H9 (cell line): ENCODE data around the gene PPP3CA. TPM values are rescaled to one million over a fixed set of nuclear protein-coding genes. Genes with fewer than 3 reads are reported as not detected.

Source experiments
- DNase-seq: peaks from one replicate; pipeline ENCODE4 v3.0.0-alpha.2; 2017
- H2AFZ ChIP-seq: one replicate; pipeline ENCODE4 v1.6.1; 2013; ENCODE audit warnings: mild to moderate bottlenecking, low read length, control low read depth, moderate library complexity
- H2AK5ac ChIP-seq: 2 replicates; pipeline ENCODE4 v1.6.1; 2013; ENCODE audit warnings: low read length, control low read depth, mixed read lengths; ENCODE audit not compliant: insufficient read length
- H2BK120ac ChIP-seq: one replicate; pipeline ENCODE4 v1.6.1; 2013; ENCODE audit warnings: low read depth, mild to moderate bottlenecking, low read length, control low read depth, inconsistent platforms; ENCODE audit not compliant: poor library complexity, severe bottlenecking
- H2BK12ac ChIP-seq: 2 replicates; pipeline ENCODE4 v1.6.1; 2013; ENCODE audit warnings: low read length, control low read depth, mixed read lengths, low read depth; ENCODE audit not compliant: insufficient read length
- H2BK15ac ChIP-seq: 2 replicates; pipeline ENCODE4 v1.6.1; 2013; ENCODE audit warnings: low read depth, low read length, control low read depth
- H2BK20ac ChIP-seq: one replicate; pipeline ENCODE4 v1.6.1; 2013; ENCODE audit warnings: low read depth, mild to moderate bottlenecking, low read length, control low read depth, inconsistent platforms; ENCODE audit not compliant: poor library complexity, severe bottlenecking
- H2BK5ac ChIP-seq: 2 replicates; pipeline ENCODE4 v1.6.1; 2013; ENCODE audit warnings: low read length, control low read depth, mixed read lengths; ENCODE audit not compliant: insufficient read length
- H3K14ac ChIP-seq: 2 replicates; pipeline ENCODE4 v1.6.1; 2013; ENCODE audit warnings: low read length, control low read depth; ENCODE audit not compliant: insufficient read depth
- H3K18ac ChIP-seq: 2 replicates; pipeline ENCODE4 v1.6.1; 2013; ENCODE audit warnings: low read depth, mild to moderate bottlenecking, mixed read lengths, low read length, control low read depth; ENCODE audit not compliant: insufficient read length
- H3K23ac ChIP-seq: 2 replicates; pipeline ENCODE4 v1.6.1; 2013; ENCODE audit warnings: low read length, control low read depth, mixed read lengths, low read depth; ENCODE audit not compliant: insufficient read length
- H3K23me2 ChIP-seq: 2 replicates; pipeline ENCODE4 v1.6.1; 2013; ENCODE audit warnings: low read depth, mild to moderate bottlenecking, mixed read lengths, low read length, control low read depth; ENCODE audit not compliant: insufficient read length, poor library complexity, severe bottlenecking
- H3K27ac ChIP-seq: 2 replicates; pipeline ENCODE4 v1.5.1; 2013; ENCODE audit warnings: low read length, control low read depth, mixed read lengths, low read depth; ENCODE audit not compliant: insufficient read length
- H3K27me3 ChIP-seq: 2 replicates; pipeline ENCODE4 v1.6.1; 2013; ENCODE audit warnings: low read length, control low read depth, inconsistent platforms; ENCODE audit not compliant: insufficient read depth
- H3K4ac ChIP-seq: 2 replicates; pipeline ENCODE4 v1.6.1; 2013; ENCODE audit warnings: low read depth, mild to moderate bottlenecking, control low read depth, inconsistent platforms, low read length, moderate library complexity
- H3K4me1 ChIP-seq: 2 replicates; pipeline ENCODE4 v1.6.1; 2013; ENCODE audit warnings: low read length, control low read depth, inconsistent platforms; ENCODE audit not compliant: insufficient read depth
- H3K4me2 ChIP-seq: 2 replicates; pipeline ENCODE4 v1.6.1; 2013; ENCODE audit warnings: low read length, control low read depth, mixed read lengths; ENCODE audit not compliant: insufficient read length, insufficient read depth
- H3K56ac ChIP-seq: 2 replicates; pipeline ENCODE4 v1.6.1; 2013; ENCODE audit warnings: low read depth, mild to moderate bottlenecking, mixed read lengths, low read length, control low read depth; ENCODE audit not compliant: insufficient read length
- H3K79me1 ChIP-seq: 2 replicates; pipeline ENCODE4 v1.6.1; 2013; ENCODE audit warnings: low read depth, mild to moderate bottlenecking, moderate library complexity, low read length, control low read depth, inconsistent platforms; ENCODE audit not compliant: insufficient read depth, poor library complexity, severe bottlenecking
- H3K79me2 ChIP-seq: 2 replicates; pipeline ENCODE4 v1.6.1; 2013; ENCODE audit warnings: low read length, control low read depth, inconsistent platforms; ENCODE audit not compliant: insufficient read depth
- H3K9ac ChIP-seq: 2 replicates; pipeline ENCODE4 v1.6.1; 2013; ENCODE audit warnings: low read length, control low read depth, mixed read lengths; ENCODE audit not compliant: insufficient read length; ENCODE audit errors: extremely low read depth
- H3K9me3 ChIP-seq: one replicate; pipeline ENCODE4 v1.6.1; 2013; ENCODE audit warnings: low read depth, low read length, inconsistent platforms; ENCODE audit not compliant: control insufficient read depth
- H3T11ph ChIP-seq: one replicate; pipeline ENCODE4 v1.6.1; 2013; ENCODE audit warnings: mild to moderate bottlenecking, low read length, control low read depth, inconsistent platforms
- H4K20me1 ChIP-seq: one replicate; pipeline ENCODE4 v1.6.1; 2013; ENCODE audit not compliant: control insufficient read depth, insufficient read length, insufficient read depth
- H4K5ac ChIP-seq: 2 replicates; pipeline ENCODE4 v1.6.1; 2013; ENCODE audit warnings: low read depth, mild to moderate bottlenecking, mixed read lengths, low read length, control low read depth; ENCODE audit not compliant: insufficient read length
- H4K8ac ChIP-seq: replicated peaks from 2 replicates; pipeline ENCODE4 v1.6.1; 2013; ENCODE audit warnings: low read length, control low read depth, mixed read lengths, low read depth; ENCODE audit not compliant: insufficient read length
- H4K91ac ChIP-seq: 2 replicates; pipeline ENCODE4 v1.6.1; 2013; ENCODE audit warnings: low read depth, mild to moderate bottlenecking, moderate library complexity, mixed read lengths, low read length, control low read depth; ENCODE audit not compliant: insufficient read length
- H3K27ac Mint-ChIP-seq, 3 experiments: 2 replicates in 2 of 3; 3 replicates in 1 of 3; pipeline ENCODE4 v1.8.0; 2020 to 2021; ENCODE audit warnings: mixed read lengths in 3 of 3, mild to moderate bottlenecking in 1 of 3, moderate library complexity in 1 of 3
- H3K27me3 Mint-ChIP-seq: 2 replicates; pipeline ENCODE4 v1.8.0; 2021; ENCODE audit warnings: low read depth, mild to moderate bottlenecking, moderate library complexity, mixed read lengths
- H3K36me3 Mint-ChIP-seq, 3 experiments: 2 replicates in 2 of 3; 3 replicates in 1 of 3; pipeline ENCODE4 v1.8.0; 2020 to 2021; ENCODE audit warnings: low read depth in 3 of 3, mixed read lengths in 3 of 3; ENCODE audit not compliant: insufficient read depth in 1 of 3
- H3K4me1 Mint-ChIP-seq, 2 experiments: 2 replicates each; pipeline ENCODE4 v1.8.0; 2020; ENCODE audit warnings: mixed read lengths in 2 of 2
- H3K4me3 Mint-ChIP-seq, 2 experiments: 2 replicates in 1 of 2; 3 replicates in 1 of 2; pipeline ENCODE4 v1.8.0; 2020 to 2021; ENCODE audit warnings: mild to moderate bottlenecking in 2 of 2, mixed read lengths in 2 of 2, moderate library complexity in 1 of 2
- H3K9me3 Mint-ChIP-seq, 2 experiments: 2 replicates in 1 of 2; 3 replicates in 1 of 2; pipeline ENCODE4 v1.8.0; 2020; ENCODE audit warnings: mild to moderate bottlenecking in 2 of 2, mixed read lengths in 2 of 2, moderate library complexity in 1 of 2
- WGBS: extraction: QIAGEN DNeasy Blood & Tissue Kit; methylation state at CpG from one replicate; pipeline ENCODE4 v1.1.7; 2013; ENCODE audit warnings: missing lambda C conversion rate, low lambda C conversion rate, mixed read lengths; ENCODE audit not compliant: insufficient read length; ENCODE audit errors: extremely low coverage; 5-methylcytosine and 5-hydroxymethylcytosine counted together
- total RNA-seq: library from RNA; stranded (reverse); gene quantifications from 2 replicates; pipeline ENCODE4 v1.2.1, GENCODE V29; 2021
- TF ChIP-seq, protein P1 (sequence below): fragments of 200-600 bp; sonication (generic); conservative IDR thresholded peaks from 3 replicates; pipeline ENCODE4 v1.8.0; 2021; ENCODE audit warnings: antibody characterized with exemption, mild to moderate bottlenecking

The PPP3CA gene
- total RNA-seq, 1 experiment from 2014 or later = 16.8 TPM

DNA sequence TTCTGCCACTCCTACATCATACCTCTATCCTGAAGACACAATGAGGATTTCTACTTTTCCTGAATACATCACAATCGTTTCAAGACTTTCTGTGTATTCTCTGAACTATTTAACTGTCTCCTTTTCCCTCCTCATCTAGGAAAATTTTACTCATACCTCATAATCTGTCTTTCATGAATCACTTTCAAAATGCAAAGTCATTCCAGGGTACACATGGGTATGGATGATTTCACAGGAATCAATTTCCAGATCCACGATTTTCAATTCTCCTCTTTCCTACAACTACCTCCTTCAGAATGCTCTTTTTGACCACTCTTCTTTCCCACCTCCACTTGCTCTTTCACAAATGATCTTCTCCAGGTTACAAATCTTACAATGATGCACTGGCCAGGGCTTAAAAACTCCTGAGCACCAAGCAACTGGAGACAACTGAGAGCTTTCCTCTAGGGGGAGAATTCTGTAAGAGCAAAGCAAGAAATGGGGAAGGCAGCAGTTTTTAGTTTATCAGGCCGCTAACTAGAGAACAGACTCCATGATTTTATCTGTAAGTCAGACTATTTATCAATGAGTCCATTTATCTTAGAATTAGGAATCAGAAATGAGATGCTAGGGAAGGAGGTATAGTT is 116.4 kb downstream of the PPP3CA start:
- TF ChIP-seq, protein P1, sequence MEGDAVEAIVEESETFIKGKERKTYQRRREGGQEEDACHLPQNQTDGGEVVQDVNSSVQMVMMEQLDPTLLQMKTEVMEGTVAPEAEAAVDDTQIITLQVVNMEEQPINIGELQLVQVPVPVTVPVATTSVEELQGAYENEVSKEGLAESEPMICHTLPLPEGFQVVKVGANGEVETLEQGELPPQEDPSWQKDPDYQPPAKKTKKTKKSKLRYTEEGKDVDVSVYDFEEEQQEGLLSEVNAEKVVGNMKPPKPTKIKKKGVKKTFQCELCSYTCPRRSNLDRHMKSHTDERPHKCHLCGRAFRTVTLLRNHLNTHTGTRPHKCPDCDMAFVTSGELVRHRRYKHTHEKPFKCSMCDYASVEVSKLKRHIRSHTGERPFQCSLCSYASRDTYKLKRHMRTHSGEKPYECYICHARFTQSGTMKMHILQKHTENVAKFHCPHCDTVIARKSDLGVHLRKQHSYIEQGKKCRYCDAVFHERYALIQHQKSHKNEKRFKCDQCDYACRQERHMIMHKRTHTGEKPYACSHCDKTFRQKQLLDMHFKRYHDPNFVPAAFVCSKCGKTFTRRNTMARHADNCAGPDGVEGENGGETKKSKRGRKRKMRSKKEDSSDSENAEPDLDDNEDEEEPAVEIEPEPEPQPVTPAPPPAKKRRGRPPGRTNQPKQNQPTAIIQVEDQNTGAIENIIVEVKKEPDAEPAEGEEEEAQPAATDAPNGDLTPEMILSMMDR = peak; percentile 49
- no peaks in the 10 kb centered on the region for H3K27me3 Mint-ChIP-seq
- Histone ChIP-seq H3K9ac (no peak overlapping the region), H2BK15ac (no peak overlapping the region), H2AFZ (no peak overlapping the region), H2BK20ac (no peak overlapping the region), H3K4me1 (no peaks in the 10 kb centered on the region; the same call in 1 of the 2 replicates), H3K23ac (no peak overlapping the region), H3K14ac (no peak overlapping the region), H3K18ac (no peak overlapping the region), H3K56ac (no peak overlapping the region), H2BK5ac (no peak overlapping the region), H3K4ac (no peak overlapping the region), H3K4me2 (no peak overlapping the region), H3K79me2 (peaks cover 6% of the 10 kb centered on the region; the same call in 1 of the 2 replicates), H3K27ac (no peak overlapping the region), H3K23me2 (no peaks in the 10 kb centered on the region), H4K5ac (no peak overlapping the region), H3K27me3 (no peaks in the 10 kb centered on the region), H3K9me3 (no peaks in the 10 kb centered on the region), H4K8ac (no peak overlapping the region), H4K20me1 (no peaks in the 10 kb centered on the region), H2AK5ac (no peak overlapping the region), H2BK120ac (no peak overlapping the region), H3T11ph (no peak overlapping the region), H4K91ac (no peak overlapping the region), H2BK12ac (no peak overlapping the region), H3K79me1 (peaks cover 4% of the 10 kb centered on the region)
- WGBS = no CpG with 5 or more reads among the region's 3 CpGs
- H3K4me3 Mint-ChIP-seq = no peak overlapping the region
- peaks cover 5 to 15% of the 10 kb centered on the region in 2 experiments; a peak in 3 of 4 replicates for H3K4me1 Mint-ChIP-seq
- peaks cover 0 to 2% (median 0%) of the 10 kb centered on the region in 3 experiments; a peak in 1 of 7 replicates for H3K36me3 Mint-ChIP-seq
- no peaks in the 10 kb centered on the region for H3K9me3 Mint-ChIP-seq
- DNase-seq = no peak
- H3K27ac Mint-ChIP-seq = peak overlapping the region in 1 of 3 experiments; percentile 35; a peak in 2 of 7 replicates
